Kidney (tissue), 14 donors: ENCODE measurements around the gene HTR5A. TPM values are rescaled to one million over a fixed set of nuclear protein-coding genes. Genes with fewer than 3 reads are reported as not detected.

ENCODE experiments used
- DNase-seq, 5 donors: peaks; one replicate each; pipeline ENCODE4 v3.0.0-alpha.2; 2013 to 2020
- FAIRE-seq: peaks from 2 replicates; lab custom pipeline; 2012; peaks lifted over from hg19 to GRCh38; lab: Jason Lieb, UNC
- H3K27ac ChIP-seq, 2 donors: one replicate each; pipeline ENCODE4 v1.7.0; 2013; ENCODE audit warnings: low read depth in 2 of 2, low read length in 2 of 2, inconsistent platforms in 1 of 2
- H3K27me3 ChIP-seq: one replicate; pipeline ENCODE4 v1.7.1; 2013; ENCODE audit warnings: low read length, inconsistent platforms; ENCODE audit not compliant: control insufficient read depth, insufficient read depth
- H3K36me3 ChIP-seq, 3 donors: one replicate each; pipeline versions ENCODE4 v1.7.0 to v1.7.1; 2013; ENCODE audit warnings: low read length in 3 of 3, control low read depth in 1 of 3, inconsistent platforms in 1 of 3; ENCODE audit not compliant: insufficient read depth in 3 of 3, control insufficient read depth in 2 of 3
- H3K4me1 ChIP-seq, 3 donors: one replicate each; pipeline versions ENCODE4 v1.7.0 to v1.7.1; 2013; ENCODE audit warnings: low read length in 3 of 3, inconsistent platforms in 1 of 3, low read depth in 1 of 3; ENCODE audit not compliant: control insufficient read depth in 2 of 3, insufficient read depth in 2 of 3
- H3K4me3 ChIP-seq, 3 donors: one replicate each; pipeline versions ENCODE4 v1.7.0 to v1.8.1; 2013; ENCODE audit warnings: low read length in 3 of 3, control low read depth in 1 of 3, inconsistent platforms in 1 of 3
- H3K9ac ChIP-seq, 3 donors: one replicate each; pipeline versions ENCODE4 v1.7.0 to v1.7.1; 2013; ENCODE audit warnings: low read length in 3 of 3, control low read depth in 1 of 3, inconsistent platforms in 1 of 3
- H3K9me3 ChIP-seq, 3 donors: one replicate each; pipeline versions ENCODE4 v1.7.0 to v1.7.1; 2013; ENCODE audit warnings: low read length in 3 of 3, control low read depth in 1 of 3, inconsistent platforms in 1 of 3; ENCODE audit not compliant: control insufficient read depth in 2 of 3, insufficient read depth in 1 of 3
- intact Hi-C: fragments of 100-400 bp; cut with DNase I; formaldehyde crosslinking; loops from one replicate; pipeline ENCODE4 v1.11.1; 2022
- polyA plus RNA-seq: library from polyadenylated mRNA; stranded (reverse); fragments of 350-450 nt; fragmentation: Illumina TruSeq; extraction: RNeasy Lipid Tissue Mini Kit (QIAGEN cat#74804); gene quantifications from one replicate; pipeline ENCODE4 v1.2.3, GENCODE V29; 2014; ENCODE audit warnings: low read depth, low replicate concordance; ENCODE audit not compliant: insufficient read depth
- total RNA-seq: library from RNA; stranded (reverse); fragmentation: NEBNext Ultra II Directional; extraction: Animal tissue kit (Norgen Biotek cat#: 25700); gene quantifications from one replicate; pipeline ENCODE4 v1.2.1, GENCODE V29; 2021
- TF ChIP-seq, protein P1 (sequence below): IDR thresholded peaks from 3 replicates; pipeline ENCODE4 v1.5.1; 2012; ENCODE audit warnings: mild to moderate bottlenecking, moderate library complexity, borderline replicate concordance; ENCODE audit not compliant: insufficient read depth; ENCODE audit errors: extremely low read depth
- donor health status: control.
- donor health status: control.
- donor health status: control.
- donor health status: control.
- donor health status: control.
- donor health status: DM: yes; HTN: yes; CAD: no.
- donor health status: Normal renal cell carcinoma (clear cell type).

HTR5A gene
- total and polyA plus RNA-seq, 2 donors from 2014 or later, result not detected

DNA sequence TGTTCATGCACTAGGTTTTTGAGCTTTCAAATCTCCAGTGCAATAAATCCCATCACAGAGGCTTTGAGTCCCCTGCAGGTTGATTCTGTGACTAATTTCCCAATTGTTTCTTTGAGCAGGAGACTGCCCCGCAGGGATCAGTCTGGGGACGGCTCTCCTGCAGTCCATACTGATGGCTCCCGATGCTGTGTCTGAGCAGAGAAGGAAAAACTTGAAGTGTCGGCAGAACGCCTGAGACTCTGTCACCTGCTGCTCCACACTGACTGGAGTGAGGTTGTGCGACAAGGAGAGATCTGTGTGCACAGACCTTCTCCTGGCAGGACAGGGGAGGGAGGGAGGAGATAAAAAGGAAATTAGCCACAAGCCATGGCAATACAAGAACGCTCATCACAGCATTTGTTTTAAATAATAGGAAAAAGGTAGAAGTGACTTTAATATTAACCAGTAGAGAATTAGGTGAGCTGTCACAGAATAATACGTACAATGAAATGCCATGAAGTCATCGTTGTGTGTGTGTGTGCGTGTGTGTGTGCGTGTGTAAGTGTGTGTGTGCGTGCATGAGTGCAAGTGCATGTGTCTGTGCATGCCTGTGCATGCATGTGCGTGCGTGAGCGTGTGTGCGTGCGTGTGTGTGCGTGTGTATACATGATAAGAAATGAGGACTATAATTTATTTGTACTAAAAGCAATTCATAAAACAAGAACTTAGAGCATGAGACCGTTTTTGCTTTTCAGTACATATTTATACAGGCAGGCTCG is 38.2 kb downstream of the HTR5A start:
- DNase-seq, result no peak
- Histone ChIP-seq H3K4me3 (no peak overlapping the region), H3K36me3 (no peaks in the 10 kb centered on the region), H3K9ac (no peak overlapping the region), H3K27ac (no peak overlapping the region), H3K9me3 (no peaks in the 10 kb centered on the region), H3K27me3 (no peaks in the 10 kb centered on the region), H3K4me1 (peaks cover 0 to 9% (median 6%) of the 10 kb centered on the region in 3 donors)
- TF ChIP-seq, protein P1, sequence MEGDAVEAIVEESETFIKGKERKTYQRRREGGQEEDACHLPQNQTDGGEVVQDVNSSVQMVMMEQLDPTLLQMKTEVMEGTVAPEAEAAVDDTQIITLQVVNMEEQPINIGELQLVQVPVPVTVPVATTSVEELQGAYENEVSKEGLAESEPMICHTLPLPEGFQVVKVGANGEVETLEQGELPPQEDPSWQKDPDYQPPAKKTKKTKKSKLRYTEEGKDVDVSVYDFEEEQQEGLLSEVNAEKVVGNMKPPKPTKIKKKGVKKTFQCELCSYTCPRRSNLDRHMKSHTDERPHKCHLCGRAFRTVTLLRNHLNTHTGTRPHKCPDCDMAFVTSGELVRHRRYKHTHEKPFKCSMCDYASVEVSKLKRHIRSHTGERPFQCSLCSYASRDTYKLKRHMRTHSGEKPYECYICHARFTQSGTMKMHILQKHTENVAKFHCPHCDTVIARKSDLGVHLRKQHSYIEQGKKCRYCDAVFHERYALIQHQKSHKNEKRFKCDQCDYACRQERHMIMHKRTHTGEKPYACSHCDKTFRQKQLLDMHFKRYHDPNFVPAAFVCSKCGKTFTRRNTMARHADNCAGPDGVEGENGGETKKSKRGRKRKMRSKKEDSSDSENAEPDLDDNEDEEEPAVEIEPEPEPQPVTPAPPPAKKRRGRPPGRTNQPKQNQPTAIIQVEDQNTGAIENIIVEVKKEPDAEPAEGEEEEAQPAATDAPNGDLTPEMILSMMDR, result no peak
- intact Hi-C loops, result no loop called here
- no peak for FAIRE-seq

DNA sequence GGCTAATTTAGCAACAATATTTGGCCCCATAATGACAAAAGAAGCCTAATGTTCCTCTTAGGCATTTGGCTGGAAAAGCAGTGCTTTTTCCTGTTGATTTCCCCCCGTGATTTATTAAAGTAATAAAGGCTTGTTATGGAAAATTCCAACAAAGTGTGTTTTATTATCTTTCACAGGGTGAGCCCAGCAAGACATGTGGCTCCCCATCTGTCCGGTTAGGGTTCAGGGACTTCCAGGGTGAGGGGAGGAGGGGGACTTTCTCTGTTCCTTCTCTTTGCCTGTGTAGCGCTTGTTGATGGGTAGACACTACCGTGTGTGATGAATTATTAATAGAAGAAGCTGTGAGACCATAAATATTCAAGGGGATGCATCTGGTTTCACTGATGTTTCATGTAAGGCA is 39.0 kb downstream of the HTR5A start:
- Histone ChIP-seq H3K9me3 (no peaks in the 10 kb centered on the region), H3K9ac (no peak overlapping the region), H3K27ac (no peak overlapping the region), H3K36me3 (no peaks in the 10 kb centered on the region), H3K4me1 (peaks cover 0 to 6% (median 5%) of the 10 kb centered on the region in 3 donors), H3K4me3 (no peak overlapping the region), H3K27me3 (no peaks in the 10 kb centered on the region)
- no peak for FAIRE-seq
- peak in 2 of 5 donors; percentile 14 to 35 for DNase-seq
- TF ChIP-seq, protein P1, result no peak
- intact Hi-C loops, result no loop called here

DNA sequence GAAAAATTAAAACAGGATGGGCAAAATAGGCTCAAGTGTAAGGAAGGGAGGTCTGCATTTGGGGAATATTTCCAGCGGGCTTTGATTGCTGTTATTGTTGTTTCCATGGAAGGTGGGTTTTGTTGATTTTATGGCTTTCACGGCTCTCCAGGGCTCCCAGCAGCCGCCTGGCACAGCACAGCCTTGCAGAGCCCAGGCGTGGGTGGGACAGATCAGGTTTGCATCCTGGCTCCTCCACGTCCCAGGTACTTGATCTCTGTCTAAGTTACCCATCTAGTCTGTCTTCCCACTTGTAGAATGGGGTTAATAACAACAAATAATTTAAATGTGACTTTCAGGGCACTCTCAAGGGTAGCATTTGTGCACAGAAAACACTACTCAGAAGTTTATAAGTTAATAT is 45.2 kb downstream of the HTR5A start:
- Histone ChIP-seq H3K27me3 (no peaks in the 10 kb centered on the region), H3K4me1 (peaks cover 0 to 6% (median 4%) of the 10 kb centered on the region in 3 donors), H3K4me3 (no peak overlapping the region), H3K36me3 (no peaks in the 10 kb centered on the region), H3K9me3 (peaks cover 0 to under 1% (median 0%) of the 10 kb centered on the region in 3 donors), H3K9ac (no peak overlapping the region), H3K27ac (no peak overlapping the region)
- intact Hi-C loops, result no loop called here
- TF ChIP-seq, protein P1, result no peak
- peak in 1 of 5 donors; percentile 20 for DNase-seq
- FAIRE-seq, result no peak
